CD4-positive, alpha-beta T cell treated with Interleukin-6 for 4 hours (primary cell): ENCODE results near the gene SLFN5.
A peak's percentile ranks its signal among the peaks of the same experiment; 100 is the strongest.
"Not testable (repeated sequence)": the region's sequence is repeated elsewhere in the genome, so short reads cannot be mapped to it uniquely, and the experiment has no call there.

ENCODE experiments used
- DNase-seq: peaks from one replicate; pipeline ENCODE4 v3.0.0-alpha.2; 2020; ENCODE audit warnings: mixed read lengths

The SLFN5 gene

DNA sequence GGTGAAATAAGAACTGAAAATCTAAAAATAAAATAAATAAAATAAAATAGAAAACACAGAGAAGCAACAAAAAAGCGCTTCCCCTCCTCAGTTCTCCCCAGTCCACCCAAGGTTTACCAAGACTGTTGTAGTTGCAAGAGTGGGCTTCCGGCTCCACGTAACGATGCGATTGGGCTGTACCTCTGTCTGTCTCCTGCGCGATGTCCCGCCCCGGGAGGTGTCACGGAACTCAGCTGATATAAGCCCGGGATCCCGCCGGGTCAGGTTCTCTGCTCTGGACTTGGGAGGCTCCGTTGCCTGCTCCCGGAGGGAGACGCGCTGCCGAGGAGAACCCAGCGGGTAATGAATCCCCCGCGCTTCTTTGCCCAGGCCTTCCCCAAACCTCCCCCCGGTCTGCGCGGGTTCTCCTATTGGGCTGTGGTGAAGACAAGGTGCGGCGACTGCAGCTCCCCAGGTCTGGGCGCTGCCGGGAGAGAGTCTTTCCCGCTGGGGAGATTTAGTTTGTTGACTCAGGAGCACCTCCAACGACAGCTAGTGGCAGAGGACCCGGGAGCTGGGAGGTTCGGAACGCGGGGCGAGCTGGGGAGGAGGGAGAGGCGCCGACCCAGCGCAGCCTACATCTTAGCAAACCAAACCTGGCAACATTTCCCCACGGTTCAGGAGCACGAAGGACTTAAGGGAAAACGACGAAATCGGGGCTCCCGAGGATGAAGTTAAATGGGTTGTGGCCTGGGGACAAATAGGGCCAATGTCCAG lies at the start of gene SLFN5:
Gene SLFN5 (plus strand): TSS at position 268 of the 756 bp plus-strand sequence. CDS start 15,619 bp downstream, outside the sequence.
- DNase-seq = peak; percentile 95

DNA sequence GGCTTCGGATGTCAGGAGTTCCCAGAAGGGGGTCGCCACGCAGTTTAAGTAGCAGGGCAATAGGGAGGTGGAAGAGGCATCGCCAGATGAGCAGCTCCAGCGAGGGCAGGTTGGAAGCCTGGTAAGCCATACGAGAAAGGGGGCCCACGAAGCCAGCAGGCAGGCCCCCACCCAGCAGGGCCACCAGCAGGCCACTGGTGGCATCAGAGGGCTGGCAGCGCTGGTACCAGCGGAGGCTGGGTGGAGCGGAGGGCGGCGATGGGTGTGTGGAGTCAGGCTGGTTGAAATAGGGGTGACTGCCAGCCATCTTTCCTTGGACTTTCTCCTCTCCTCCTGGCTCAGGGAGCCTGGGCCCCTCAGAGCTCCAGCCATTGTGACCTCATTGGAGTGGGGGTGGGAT lies 48.9 kb upstream of the SLFN5 start, which contains the start of gene SLC35G3:
Gene SLC35G3 (minus strand): TSS at position 393 of the 400 bp plus-strand sequence. CDS start 86 bp downstream, at position 307.
- DNase-seq = not testable (repeated sequence)

DNA sequence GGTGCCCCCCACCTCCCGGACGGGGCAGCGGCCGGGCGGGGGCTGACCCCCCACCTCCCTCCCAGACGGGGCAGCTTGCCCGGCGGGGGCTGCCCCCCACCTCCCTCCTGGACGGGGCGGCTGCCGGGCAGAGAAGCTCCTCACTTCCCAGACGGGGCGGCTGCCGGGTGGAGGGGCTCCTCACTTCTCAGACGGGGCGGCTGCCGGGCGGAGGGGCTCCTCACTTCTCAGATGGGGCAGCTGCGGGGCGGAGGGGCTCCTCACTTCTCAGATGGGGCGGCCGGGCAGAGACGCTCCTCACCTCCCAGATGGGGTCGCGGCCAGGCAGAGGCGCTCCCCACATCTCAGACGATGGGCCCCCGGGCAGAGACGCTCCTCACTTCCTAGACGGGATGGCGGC lies 47.8 kb upstream of the SLFN5 start:
- not testable (repeated sequence) for DNase-seq

DNA sequence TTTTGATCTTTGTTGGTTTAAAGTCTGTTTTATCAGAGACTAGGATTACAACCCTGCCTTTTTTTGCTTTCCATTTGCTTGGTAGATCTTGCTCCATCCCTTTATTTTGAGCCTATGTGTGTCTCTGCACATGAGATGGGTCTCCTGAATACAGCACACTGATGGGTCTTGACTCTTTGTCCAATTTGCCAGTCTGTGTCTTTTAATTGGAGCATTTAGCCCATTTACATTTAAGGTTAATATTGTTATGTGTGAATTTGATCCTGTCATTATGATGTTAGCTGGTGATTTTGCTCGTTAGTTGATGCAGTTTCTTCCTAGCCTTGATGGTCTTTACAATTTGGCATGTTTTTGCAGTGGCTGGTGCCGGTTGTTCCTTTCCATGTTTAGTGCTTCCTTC lies 40.3 kb upstream of the SLFN5 start:
- DNase-seq = not testable (repeated sequence)

DNA sequence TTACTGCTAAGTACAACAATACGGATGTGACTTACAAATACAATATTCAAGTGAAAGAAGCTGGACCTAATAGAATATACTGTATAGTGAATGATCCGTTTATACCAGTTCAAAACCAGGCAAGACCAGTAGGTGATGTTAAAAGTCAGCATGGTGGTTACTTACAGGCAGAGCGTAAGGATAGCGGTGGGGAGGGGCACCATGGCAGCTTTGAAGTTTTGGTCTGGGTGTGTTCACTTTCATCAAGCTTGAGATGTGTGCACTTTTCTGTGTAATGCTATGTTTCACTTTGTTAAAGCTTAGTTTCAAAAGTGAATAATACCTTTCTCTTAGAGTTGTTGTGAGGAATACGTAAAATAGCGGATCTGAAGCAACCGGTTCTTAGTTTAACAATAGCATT lies 32.1 kb upstream of the SLFN5 start:
- DNase-seq = peak; percentile 74

DNA sequence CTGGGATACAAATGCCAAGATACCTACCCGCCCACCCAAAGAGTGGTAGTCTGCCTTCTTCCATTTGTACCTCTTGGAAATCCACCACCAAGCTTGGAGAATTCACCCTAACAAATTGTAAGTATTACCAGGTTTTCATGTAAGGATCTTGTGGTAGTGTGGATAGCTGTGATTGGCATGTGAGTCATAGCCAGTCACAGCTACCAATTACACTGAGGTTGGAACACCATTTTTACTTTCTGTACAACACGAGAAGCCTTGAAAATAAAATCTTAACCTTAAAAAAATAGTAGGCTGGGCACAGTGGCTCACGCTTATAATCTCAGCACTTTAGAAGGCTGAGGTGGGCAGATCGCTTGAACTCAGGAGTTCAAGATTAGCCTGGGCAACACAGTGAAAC lies 30.2 kb upstream of the SLFN5 start:
- DNase-seq = peak; percentile 34

DNA sequence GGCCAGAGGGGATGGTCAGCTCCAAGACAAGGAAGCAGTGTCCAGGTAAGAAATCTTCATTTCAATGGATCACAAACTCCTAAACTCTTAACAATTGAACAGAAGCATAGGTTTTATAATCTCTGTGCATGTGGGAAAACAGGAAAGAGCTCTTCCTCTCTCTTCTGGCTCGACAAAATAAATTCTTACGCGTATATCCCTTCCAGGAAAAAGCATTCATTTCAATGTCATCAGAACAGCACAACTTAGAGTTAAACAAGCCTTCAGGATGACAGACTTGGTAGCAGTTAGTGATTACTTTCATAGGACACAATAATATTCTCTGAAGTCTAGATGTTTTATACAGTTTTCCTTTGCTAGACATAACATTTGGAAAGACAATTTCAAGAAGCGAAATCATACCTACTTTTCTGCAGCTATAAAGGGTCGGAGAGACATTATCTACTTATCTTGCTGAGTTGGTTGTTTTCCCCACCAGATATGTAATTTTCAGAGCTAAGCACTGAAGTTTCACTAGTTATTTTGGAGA lies 29.4 kb upstream of the SLFN5 start:
- no peak for DNase-seq

DNA sequence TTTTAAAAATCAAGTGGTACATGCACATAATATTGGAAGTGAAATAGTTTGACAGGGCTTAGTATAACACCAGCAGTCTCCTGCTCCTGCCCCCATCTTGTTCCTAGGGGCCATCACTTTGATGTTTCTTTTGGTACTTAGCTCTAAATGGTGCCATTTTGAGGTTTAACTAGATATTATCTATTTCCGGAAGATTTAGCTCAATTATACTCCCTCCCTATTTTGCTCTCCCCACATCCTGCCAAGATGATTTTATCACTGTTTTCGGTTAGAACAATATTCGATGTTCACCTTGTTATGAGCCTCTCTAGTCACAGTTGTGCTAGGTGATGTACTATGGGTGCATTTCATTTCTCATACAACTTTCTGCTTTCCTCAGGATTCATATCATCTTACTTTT lies 28.7 kb upstream of the SLFN5 start:
- DNase-seq = peak; percentile 54

DNA sequence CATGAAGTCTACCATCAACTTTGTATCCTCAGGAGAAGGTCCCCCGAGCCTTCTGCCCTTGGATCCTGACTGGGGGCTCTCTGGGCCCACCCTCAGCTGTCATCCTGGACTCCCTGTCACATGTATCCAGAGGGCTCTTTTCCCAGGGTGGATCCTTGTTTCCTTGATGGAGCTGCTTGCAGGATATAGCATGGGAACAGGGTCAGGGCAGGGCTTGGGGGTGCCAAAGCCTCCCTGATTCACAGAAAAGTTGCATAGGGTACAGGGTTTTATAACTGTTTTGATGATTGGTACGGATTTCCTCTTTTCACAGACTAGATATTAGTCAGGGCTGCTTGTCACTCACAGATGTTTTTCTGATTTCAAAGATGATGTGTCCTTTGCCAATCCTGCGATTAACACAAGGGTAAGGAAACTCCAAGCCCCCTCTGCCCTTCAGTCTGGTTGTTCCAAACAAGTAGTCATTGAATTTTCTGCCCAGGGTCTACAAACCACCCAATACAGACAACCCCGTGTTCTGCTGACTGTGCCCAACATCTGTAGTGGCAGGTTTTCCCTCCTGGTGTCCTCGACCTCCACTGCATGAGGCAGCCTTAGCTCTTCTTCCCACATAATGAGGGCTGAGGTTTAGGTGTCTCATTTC lies 28.1 kb upstream of the SLFN5 start:
- DNase-seq = peak; percentile 60

DNA sequence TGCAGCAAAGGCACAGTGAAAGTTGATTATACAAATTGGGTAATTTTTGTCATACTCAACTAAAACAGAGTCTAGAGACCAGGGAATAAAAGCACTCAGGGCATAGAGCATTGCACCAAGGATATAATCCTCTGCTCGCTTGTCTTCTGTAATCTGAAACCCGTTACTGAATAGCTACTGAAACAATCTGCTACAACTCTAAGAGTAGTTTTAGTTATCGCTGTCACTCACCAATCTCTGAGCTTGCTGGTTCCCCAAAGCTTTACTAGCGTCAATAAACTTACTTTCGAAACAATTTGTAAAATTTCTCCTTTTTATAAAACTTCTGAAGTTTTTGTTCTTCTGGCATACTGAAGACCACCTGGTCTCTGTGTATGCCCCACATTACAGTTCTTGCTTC lies 25.8 kb upstream of the SLFN5 start:
- no peak for DNase-seq

DNA sequence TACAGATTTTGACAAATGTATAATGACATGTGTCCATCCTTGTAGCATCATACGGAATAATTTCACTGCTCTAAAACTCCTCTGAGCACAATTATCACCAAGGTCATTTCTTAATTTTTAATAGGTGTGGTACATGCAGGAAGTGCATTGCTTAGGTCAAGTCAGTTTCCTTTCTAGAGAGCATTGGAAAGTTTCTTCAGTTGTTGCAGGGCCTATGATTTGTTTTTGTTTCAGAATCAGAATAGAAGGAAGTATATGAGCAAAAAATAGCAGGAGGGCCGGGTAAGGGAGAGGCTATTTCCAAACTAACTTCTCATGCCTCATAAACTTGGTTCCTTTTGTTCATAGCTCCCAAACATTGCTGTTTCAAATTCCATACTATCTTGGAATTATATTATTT lies 24.0 kb upstream of the SLFN5 start:
- no peak for DNase-seq

DNA sequence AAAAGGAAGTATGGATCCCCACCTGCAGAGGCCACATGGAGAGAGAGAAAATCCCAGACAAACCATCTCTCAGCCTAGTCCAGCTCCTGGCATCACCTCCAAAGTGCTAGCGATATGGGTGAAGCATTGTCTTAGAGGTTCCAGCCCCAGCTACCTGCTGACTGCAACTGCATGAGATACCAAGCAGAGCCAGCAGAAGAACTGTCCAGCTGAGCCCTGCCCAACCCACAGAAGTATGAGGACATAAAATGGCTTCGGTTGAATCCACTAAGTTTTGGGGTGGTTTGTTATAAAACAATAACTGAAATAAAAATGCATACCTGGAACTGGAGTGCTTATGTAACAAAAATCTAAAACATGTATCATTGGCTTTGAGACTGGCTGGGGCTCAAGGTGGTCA lies 20.4 kb upstream of the SLFN5 start:
- no peak for DNase-seq

DNA sequence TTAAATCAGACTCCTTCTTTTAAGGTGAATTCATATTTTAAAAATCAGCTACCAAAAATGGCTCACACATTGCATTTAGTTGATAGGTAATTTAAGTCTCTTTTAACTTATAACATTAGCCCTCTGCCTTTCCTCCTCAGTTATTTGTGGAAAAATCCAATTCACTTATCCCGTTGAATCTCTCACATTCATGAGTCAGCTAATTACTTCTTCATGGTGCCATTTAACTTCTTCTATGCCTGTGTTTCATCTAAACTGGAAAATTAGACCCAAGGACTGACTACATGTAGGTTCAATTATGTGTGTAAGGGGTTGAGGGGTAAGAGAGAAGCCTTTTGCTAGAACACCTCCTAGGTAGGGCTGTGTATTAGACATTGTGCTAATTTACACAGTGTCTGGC lies 18.4 kb upstream of the SLFN5 start:
- no peak for DNase-seq

DNA sequence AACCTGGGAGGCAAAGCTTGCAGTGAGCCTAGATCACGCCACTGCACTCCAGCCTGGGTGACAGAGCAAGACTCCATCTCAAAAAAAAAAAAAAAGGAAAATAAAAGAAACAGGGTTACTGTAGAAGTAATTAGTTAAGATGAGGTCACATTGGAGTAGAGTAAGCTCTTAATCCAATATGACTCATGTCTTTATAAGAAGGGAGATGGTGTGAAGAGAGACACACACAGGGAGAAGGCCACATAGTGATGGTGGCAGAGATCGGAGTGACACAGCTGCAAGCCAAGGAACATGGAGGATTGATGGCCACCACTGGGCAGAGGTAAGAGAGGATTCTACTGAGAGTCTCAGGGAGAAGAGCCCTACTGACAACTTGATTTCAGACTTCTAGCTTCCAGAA lies 15.3 kb upstream of the SLFN5 start:
- no peak for DNase-seq

DNA sequence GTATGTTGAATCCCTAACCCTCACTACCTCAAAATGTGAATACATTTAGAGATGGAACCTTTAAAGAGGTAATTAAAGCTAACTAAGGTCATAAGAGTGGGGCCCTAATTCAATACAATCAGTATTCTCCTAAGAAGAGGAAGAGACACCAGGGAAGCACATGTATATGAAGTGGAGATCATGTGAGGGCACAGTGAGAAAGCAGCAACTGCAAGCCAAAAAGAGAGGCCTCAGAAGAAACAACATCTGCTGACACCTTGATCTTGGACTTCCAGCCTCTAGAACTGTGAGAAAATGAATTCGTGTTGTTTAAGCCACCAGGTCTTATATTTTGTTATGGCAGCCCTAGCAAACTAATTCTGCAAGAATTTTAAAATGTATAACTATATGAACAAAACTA lies 13.2 kb upstream of the SLFN5 start:
- DNase-seq = no peak

DNA sequence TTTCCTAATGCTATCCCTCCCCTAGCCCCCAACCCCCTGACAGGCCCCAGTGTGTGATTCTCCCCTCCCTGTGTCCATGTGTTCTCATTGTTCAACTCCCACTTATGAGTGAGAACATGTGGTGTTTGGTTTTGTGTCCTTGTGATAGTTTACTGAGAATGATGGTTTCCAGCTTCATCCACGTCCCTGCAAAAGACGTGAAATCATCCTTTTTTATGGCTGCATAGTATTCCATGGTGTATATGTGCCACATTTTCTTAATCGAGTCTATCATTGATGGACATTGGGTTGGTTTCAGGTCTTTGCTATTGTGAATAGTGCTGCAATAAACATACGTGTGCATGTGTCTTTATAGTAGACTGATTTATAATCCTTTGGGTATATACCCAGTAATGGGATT lies 8.6 kb upstream of the SLFN5 start:
- DNase-seq = not testable (repeated sequence)

DNA sequence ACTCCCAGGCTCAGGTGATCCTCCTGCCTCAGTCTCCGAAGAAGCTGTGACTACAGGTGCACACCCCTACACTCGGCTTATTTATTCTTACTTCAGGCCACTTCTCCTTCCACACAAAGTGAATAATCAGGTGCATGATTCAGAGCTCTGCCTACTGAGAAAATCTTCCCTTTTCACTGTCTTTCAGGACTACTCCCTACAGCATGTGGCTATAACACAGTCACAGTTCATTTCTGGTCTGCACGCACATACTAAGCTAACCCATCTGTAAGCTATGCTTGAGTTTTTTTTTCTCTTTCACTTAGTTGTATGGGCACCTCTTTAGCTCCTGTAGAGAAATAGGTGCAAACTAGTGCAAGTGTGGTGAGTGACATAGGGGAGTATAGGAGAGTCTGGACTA lies 7.6 kb upstream of the SLFN5 start:
- DNase-seq = no peak

DNA sequence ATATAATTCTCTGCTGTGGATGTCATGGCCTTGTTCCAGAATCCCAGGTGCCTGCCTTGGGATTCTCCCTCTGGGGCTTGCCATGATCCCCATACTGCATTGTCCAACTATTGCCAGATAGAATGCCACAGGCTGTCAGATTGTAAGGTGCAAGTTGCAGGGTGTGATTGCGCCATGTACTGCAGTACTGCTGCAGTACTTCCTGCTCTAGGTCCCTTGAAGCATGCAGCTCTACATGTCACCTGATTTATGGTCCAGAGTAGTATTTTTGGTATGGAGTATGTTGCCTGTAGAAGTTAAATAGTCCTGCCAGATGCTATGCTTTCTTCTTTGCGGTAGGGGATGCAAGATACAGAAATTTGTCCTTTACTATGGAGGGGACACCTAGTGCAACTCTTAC lies 7.0 kb upstream of the SLFN5 start:
- DNase-seq = peak; percentile 43

DNA sequence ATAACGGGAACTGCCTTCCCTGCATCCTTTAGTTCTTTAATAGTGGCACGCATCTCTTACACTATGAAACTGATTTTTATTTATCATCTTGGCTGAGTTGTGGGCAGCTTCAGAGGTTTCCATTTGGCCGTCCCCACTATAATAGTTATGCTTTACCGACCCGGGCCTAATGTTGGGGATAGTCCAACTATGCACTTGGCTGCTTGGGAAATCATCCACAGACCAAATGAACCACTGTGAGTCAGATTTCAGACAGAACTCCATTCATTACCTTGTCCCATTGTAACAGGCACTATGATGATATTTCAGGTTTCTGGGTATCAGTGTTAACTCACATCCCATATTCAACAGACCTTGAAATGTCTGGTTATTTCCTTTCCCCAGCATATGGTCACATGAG lies 6.1 kb upstream of the SLFN5 start:
- DNase-seq = no peak

DNA sequence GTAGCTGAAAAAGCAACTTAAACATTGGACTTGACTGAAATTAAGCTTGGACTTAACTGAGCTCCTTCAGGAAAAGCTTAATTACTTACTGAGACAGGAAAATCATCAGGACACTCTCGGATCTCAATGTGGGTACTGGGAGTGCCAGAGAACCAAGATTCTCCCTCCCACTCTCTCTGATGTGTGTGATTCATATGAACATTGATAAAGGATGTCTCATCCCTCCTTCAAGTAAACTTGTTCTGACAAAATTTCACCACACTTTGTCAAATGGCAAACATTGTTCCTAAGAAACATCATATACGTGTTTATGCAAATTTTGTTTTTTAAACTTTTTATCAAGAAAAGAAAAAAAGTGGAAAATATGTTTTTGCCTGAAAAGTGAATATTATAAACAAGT lies 4.1 kb upstream of the SLFN5 start:
- no peak for DNase-seq

DNA sequence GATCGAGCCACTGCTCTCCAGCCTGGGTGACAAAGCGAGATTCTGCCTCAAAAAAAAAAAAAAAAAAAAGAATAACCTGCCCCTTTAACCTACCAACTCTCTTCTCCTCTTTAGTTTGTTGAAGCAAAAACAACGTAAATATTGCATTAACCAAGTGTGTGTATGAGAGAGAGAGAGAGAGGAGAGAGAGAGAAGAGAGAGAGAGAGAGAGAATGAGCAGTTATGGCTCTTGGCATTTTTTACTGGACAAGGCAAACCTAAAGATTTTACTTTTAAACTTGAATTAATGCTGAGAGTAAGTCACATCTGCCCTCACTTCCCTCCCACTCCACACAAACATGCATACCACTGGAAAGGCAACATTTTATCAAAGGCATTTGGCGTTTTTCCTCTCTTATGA lies 3.0 kb upstream of the SLFN5 start:
- no peak for DNase-seq

DNA sequence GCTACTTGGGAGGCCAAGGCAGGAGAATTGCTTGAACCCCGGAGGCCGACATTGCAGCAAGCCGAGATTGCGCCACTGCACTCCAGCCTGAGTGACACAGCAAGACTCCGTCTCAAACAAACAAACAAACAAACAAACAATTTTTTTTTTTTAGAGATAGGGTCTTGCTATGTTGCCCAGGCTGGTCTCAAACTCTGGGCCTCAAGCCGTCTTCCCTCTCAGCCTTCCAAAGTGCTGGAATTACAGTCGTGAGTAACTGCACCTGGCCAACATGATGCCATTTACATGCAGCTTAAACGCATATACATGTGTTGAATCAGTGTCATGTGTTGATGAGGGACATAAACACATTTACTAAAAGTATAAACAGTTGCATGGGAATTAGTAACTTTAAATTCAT lies 2.0 kb upstream of the SLFN5 start:
- no peak for DNase-seq

DNA sequence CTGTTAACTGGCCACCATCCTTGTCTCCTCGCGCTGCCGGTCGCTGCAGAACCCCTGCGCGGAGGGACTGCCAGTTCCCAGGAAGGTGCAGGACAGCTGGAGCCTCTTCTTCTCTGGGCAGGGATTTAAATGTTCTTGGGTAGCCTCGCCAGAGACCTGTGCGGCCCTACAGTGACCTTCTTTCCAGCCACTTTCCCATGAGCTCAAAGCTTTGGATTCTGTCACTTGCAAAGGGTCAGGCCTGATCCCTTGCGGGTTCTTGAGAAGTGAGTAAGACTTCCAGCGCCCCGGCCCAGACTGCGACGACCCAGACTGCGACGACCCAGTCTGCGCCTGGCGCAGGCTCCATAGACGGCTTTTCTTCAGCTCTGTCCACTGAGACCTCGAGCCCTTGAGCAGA lies 1.4 kb upstream of the SLFN5 start:
- peak; percentile 70 for DNase-seq

DNA sequence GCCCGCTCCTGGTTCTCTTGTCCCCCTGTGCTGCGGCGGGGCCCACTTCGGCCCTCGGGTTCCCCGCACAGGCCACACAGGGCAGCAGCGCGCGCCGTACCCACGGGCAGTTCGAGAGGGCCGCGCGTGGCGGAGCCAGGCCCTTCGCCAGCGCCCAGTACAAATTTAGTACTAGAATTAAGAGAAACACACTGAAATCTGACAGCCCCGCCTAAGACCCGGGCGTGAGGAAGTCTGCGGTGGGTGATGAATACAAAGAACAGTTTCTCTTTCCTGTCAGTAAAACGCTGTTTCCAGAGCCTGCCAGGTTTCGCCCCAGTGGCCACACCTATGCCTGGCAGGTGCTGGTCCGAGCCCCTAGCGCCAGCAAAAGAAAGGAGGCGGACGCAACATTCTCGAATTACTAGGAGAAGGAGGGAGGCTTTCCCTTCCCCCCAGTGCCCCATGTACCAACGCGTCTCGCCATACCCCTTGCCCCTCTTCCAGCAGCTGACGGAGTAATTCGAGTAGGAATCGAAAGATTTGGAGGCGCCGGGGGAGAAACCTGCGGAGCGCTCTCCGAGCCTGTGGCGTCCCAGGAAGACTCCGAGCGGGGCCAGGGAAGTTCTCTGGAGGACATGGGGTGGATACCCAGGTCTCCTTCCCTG lies 591 bp upstream of the SLFN5 start:
- peak; percentile 89 for DNase-seq
